Activated T-cell treated with anti-CD3 and anti-CD28 coated beads, Interleukin-2, amount 50 U/mL, for 24 hours (primary cell): ENCODE measurements around the gene CHEK2.
"Not testable (repeated sequence)": the region's sequence is repeated elsewhere in the genome, so short reads cannot be mapped to it uniquely, and the experiment has no call there.

Experiments
- DNase-seq: peaks from one replicate; pipeline ENCODE4 v3.0.0-alpha.2; 2020
- H3K27ac Mint-ChIP-seq: 2 replicates; pipeline ENCODE4 v1.8.0; 2020; ENCODE audit warnings: mild to moderate bottlenecking, mixed read lengths
- H3K27me3 Mint-ChIP-seq: 2 replicates; pipeline ENCODE4 v1.8.0; 2020; ENCODE audit warnings: mixed read lengths
- H3K36me3 Mint-ChIP-seq: 2 replicates; pipeline ENCODE4 v1.8.0; 2020; ENCODE audit warnings: low read depth, mixed read lengths
- H3K4me1 Mint-ChIP-seq: 2 replicates; pipeline ENCODE4 v1.8.0; 2020; ENCODE audit warnings: low read depth, mixed read lengths
- H3K4me3 Mint-ChIP-seq: 2 replicates; pipeline ENCODE4 v1.8.0; 2020; ENCODE audit warnings: mild to moderate bottlenecking, moderate library complexity, mixed read lengths
- H3K9me3 Mint-ChIP-seq: 2 replicates; pipeline ENCODE4 v1.8.0; 2020; ENCODE audit warnings: mixed read lengths

The CHEK2 gene

DNA sequence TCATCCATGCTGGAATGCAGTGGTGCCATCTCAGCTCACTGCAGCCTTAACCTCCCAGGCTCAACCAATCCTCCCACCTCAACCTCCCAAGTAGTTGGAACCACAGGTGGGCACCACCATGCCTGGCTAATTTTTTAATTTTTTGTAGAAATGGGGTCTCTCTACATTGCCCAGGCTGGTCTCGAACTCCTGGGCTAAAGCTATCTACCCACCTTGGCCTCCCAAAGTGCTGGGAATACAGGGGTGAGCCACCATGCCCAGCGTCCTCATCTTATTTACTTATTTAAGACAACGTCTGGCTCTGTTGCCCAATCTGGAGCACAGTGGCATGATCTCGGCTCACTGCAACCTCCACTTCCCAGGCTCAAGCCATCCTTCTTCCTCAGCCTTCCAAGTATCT is 20.4 kb upstream of the CHEK2 start:
- not testable (repeated sequence) for H3K4me1 Mint-ChIP-seq, H3K4me3 Mint-ChIP-seq, H3K27me3 Mint-ChIP-seq, H3K36me3 Mint-ChIP-seq, H3K9me3 Mint-ChIP-seq, H3K27ac Mint-ChIP-seq, DNase-seq

- Mint-ChIP-seq H3K36me3 (peaks cover 8% of the 10 kb centered on the region), H3K27ac (no peak overlapping the region), H3K4me1 (no peaks in the 10 kb centered on the region), H3K4me3 (no peak overlapping the region), H3K9me3 (no peaks in the 10 kb centered on the region), H3K27me3 (no peaks in the 10 kb centered on the region)
- DNase-seq, result no peak
Observed at GRCh38 chr22:28761449-28761755, 19.8 kb upstream of the CHEK2 start.

GRCh38 chr22:28759861-28760560 is 18.4 kb upstream of the CHEK2 start:
- Mint-ChIP-seq H3K9me3 (no peaks in the 10 kb centered on the region), H3K36me3 (peaks cover 10% of the 10 kb centered on the region), H3K4me3 (no peak overlapping the region), H3K27me3 (no peaks in the 10 kb centered on the region), H3K27ac (no peak overlapping the region), H3K4me1 (no peaks in the 10 kb centered on the region)
- DNase-seq, result no peak

GRCh38 chr22:28754512-28754911 is 12.9 kb upstream of the CHEK2 start:
- H3K4me3 Mint-ChIP-seq, H3K27me3 Mint-ChIP-seq, DNase-seq, H3K9me3 Mint-ChIP-seq, H3K4me1 Mint-ChIP-seq: not testable (repeated sequence)
- Mint-ChIP-seq H3K36me3 (peaks cover 43% of the 10 kb centered on the region), H3K27ac (peak overlapping the region; percentile 29)

GRCh38 chr22:28750471-28750881 is 8.9 kb upstream of the CHEK2 start:
- no peak overlapping the region for H3K4me3 Mint-ChIP-seq
- no peaks in the 10 kb centered on the region for H3K9me3 Mint-ChIP-seq
- H3K27ac Mint-ChIP-seq, result no peak overlapping the region
- no peaks in the 10 kb centered on the region for H3K27me3 Mint-ChIP-seq
- no peak for DNase-seq
- H3K4me1 Mint-ChIP-seq, result peaks cover 7% of the 10 kb centered on the region
- H3K36me3 Mint-ChIP-seq, result peaks cover 72% of the 10 kb centered on the region

DNA sequence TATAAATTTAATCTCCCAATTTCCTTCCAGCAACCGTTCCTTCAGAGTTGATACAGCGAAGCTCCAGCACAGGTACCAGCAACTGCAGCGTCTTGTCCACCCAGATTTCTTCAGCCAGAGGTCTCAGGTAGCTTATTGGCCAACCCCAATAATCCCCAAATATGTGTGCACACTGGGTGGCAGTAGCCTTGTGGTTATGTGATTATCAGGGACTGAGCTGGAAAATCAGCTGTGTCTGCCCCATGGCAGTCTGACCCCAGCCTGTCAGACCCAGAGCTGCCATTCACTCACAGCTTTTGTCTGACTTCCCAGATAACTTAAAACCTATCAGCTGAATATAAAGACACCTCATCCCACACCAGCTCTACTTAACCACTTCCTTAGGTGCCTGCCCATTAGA is 2.2 kb upstream of the CHEK2 start:
- H3K27ac Mint-ChIP-seq, result peak overlapping the region; percentile 17
- no peak for DNase-seq

DNA sequence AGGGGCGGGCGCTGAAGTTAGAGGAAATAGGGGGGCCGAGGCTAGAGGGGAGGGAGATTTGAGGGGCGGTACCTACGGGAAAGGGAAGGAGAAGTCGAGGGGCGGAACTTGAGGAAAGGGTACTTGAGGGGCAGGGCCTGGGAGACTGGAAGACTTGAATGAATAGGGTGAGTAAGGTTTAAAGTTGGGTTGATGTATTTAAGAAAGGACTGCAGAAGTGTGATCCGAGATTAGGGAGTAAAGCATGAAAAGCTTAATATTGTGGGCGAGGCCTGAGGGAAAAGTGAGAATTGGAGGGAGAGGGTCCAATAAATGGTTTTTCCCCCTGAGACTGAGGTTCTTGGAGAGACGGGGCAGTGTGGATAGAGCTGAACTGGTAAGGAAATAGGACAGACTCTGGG is 942 bp upstream of the CHEK2 start:
- Mint-ChIP-seq H3K4me3 (peak overlapping the region; percentile 95), H3K36me3 (peaks cover 51% of the 10 kb centered on the region), H3K27ac (peak overlapping the region; percentile 99), H3K9me3 (no peaks in the 10 kb centered on the region), H3K27me3 (no peaks in the 10 kb centered on the region), H3K4me1 (peaks cover 36% of the 10 kb centered on the region)
- DNase-seq, result no peak

More for the DNA sequence above, 2.2 kb upstream of the CHEK2 start:
- Mint-ChIP-seq H3K4me1 (peaks cover 35% of the 10 kb centered on the region), H3K36me3 (peaks cover 64% of the 10 kb centered on the region), H3K9me3 (no peaks in the 10 kb centered on the region), H3K4me3 (no peak overlapping the region), H3K27me3 (no peaks in the 10 kb centered on the region)

- peaks cover 40% of the 10 kb centered on the region for H3K36me3 Mint-ChIP-seq
- peak overlapping the region; percentile 99 for H3K27ac Mint-ChIP-seq
- no peak for DNase-seq
- peaks cover 36% of the 10 kb centered on the region for H3K4me1 Mint-ChIP-seq
- H3K27me3 Mint-ChIP-seq, result no peaks in the 10 kb centered on the region
- H3K9me3 Mint-ChIP-seq, result no peaks in the 10 kb centered on the region
- peak overlapping the region; percentile 95 for H3K4me3 Mint-ChIP-seq
Observed at GRCh38 chr22:28741200-28741784, 328 bp downstream of the CHEK2 start.

DNA sequence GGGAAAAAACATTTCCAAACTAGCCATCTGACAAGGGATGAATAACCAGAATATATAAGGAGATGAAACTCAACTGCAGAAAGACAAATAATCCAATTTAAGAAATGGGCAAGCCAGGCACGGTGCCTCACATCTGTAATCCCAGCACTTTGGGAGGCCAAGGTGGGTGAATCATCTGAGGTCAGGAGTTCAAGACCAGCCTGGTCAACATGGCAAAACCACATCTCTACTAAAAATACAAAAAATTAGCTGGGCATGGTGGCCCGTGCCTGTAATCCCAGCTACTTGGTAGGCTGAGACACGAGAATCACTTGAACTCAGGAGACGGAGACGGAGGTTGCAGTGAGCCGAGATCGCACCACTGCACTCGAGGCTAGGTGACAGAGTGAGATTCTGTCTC is 2.7 kb downstream of the CHEK2 start:
- H3K27me3 Mint-ChIP-seq, H3K4me3 Mint-ChIP-seq, H3K9me3 Mint-ChIP-seq, H3K27ac Mint-ChIP-seq, DNase-seq: not testable (repeated sequence)
- Mint-ChIP-seq H3K4me1 (peaks cover 35% of the 10 kb centered on the region), H3K36me3 (peaks cover 24% of the 10 kb centered on the region)

GRCh38 chr22:28737701-28738100 is 3.9 kb downstream of the CHEK2 start:
- Mint-ChIP-seq H3K27ac (no peak overlapping the region), H3K4me3 (no peak overlapping the region), H3K9me3 (no peaks in the 10 kb centered on the region), H3K27me3 (no peaks in the 10 kb centered on the region), H3K36me3 (peaks cover 24% of the 10 kb centered on the region), H3K4me1 (peaks cover 23% of the 10 kb centered on the region)
- no peak for DNase-seq

GRCh38 chr22:28736301-28737155 is 5.1 kb downstream of the CHEK2 start:
- H3K4me3 Mint-ChIP-seq, result no peak overlapping the region

DNA sequence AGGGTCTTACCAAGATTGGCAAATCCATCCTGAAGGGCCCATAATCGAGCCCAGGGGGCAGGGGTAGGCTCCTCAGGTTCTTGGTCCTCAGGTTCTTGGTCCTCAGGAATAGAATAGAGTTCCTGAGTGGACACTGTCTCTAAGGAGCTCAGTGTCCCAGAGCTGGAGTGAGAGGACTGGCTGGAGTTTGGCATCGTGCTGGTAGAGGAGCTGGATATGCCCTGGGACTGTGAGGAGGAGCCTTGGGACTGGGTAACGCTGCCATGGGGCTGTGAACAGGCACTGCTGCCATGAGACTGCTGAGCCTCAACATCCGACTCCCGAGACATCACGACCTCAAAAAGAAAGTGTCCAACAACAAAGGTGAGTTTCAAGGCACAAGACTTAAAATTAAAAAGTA is 7.2 kb downstream of the CHEK2 start:
- Mint-ChIP-seq H3K27me3 (no peaks in the 10 kb centered on the region), H3K27ac (no peak overlapping the region), H3K36me3 (peaks cover 22% of the 10 kb centered on the region), H3K9me3 (no peaks in the 10 kb centered on the region), H3K4me1 (peaks cover 5% of the 10 kb centered on the region), H3K4me3 (no peak overlapping the region)
- no peak for DNase-seq

More at GRCh38 chr22:28736301-28737155, 5.1 kb downstream of the CHEK2 start:
- Mint-ChIP-seq H3K9me3 (no peaks in the 10 kb centered on the region), H3K27me3 (no peaks in the 10 kb centered on the region), H3K4me1 (peaks cover 18% of the 10 kb centered on the region), H3K27ac (no peak overlapping the region), H3K36me3 (peaks cover 22% of the 10 kb centered on the region)
- DNase-seq, result no peak

- Mint-ChIP-seq H3K27me3 (no peaks in the 10 kb centered on the region), H3K9me3 (no peaks in the 10 kb centered on the region), H3K4me3 (no peak overlapping the region), H3K4me1 (no peaks in the 10 kb centered on the region), H3K27ac (no peak overlapping the region), H3K36me3 (peaks cover 27% of the 10 kb centered on the region)
- no peak for DNase-seq
Observed at GRCh38 chr22:28730179-28730578, 11.4 kb downstream of the CHEK2 start.

DNA sequence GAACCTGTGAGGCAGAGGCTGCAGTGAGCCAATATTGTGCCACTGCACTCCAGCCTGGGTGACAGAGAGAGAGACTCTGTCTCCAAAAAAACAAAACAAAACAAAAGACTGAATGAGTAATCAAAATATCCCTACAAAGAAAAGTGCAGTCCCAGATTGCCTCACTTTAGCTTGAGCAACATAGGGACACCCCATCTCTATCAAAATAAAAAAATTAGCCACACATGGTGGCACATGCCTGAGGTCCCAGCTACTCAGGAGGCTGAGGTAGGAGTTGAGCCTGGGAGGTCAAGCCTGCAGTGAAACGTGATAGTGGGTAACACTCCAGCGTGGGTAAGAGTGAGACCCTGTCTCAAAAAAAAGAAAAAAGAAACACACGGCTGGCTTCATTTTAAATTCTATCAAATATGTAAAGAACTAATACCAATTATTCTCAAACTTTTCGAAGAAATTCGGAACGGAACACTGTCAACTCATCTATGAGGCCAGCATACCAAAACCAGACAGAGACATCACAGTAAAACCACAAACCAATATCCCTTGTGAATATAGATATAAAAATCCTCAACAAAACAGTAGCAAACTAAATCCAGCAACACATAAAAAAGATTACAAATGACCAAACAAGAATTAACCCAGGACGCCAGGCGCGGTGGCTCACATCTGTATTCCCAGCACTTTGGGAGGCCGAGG is 12.9 kb downstream of the CHEK2 start:
- Mint-ChIP-seq H3K9me3 (no peaks in the 10 kb centered on the region), H3K36me3 (peaks cover 31% of the 10 kb centered on the region), H3K27ac (no peak overlapping the region), H3K4me1 (no peaks in the 10 kb centered on the region), H3K4me3 (no peak overlapping the region), H3K27me3 (no peaks in the 10 kb centered on the region)
- DNase-seq, result no peak
